NB4 (cell line): ENCODE results near the gene ADCY3.

ENCODE experiments used
- DNase-seq: peaks from one replicate; pipeline ENCODE4 v3.0.0; 2010; ENCODE audit warnings: low read depth
- H3K4me3 ChIP-seq: one replicate; pipeline ENCODE4 v1.5.1; 2011; ENCODE audit warnings: mild to moderate bottlenecking, low read depth, low read length, moderate library complexity
- MYC ChIP-seq: IDR thresholded peaks from 2 replicates; pipeline ENCODE4 v1.6.1; 2011; ENCODE audit warnings: low read depth, low read length
- POLR2A ChIP-seq: IDR thresholded peaks from 2 replicates; pipeline ENCODE4 v1.6.1; 2011; ENCODE audit warnings: mild to moderate bottlenecking; ENCODE audit not compliant: insufficient read length; ENCODE audit errors: extremely low read depth
- TF ChIP-seq, protein P1 (sequence below): IDR thresholded peaks from 2 replicates; pipeline ENCODE4 v1.6.1; 2011; ENCODE audit warnings: low read depth, low read length
- TF ChIP-seq, protein P2 (sequence below): IDR thresholded peaks from one replicate; pipeline ENCODE4 v1.5.1; 2012; ENCODE audit warnings: low read depth, low read length

ADCY3 gene

DNA sequence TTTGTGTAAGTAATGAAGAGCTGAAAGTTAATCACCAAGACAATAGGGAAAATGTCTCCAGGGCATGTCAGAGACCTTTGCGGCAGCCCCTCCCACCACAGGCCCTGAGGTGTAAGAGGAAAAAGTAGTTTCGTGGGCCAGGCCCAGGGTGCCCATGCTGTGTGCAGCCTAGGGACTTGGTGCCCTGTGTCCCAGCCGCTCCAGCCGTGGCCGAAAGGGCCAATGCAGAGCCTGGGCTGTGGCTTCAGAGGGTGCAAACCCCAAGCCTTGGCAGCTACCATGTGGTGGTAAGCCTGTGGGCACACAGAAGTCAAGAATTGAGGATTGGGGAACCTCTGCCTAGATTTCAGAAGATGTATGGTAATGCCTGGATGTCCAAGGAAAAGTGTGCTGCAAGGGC, 74.3 kb downstream of the ADCY3 start:
- no peak for DNase-seq
- H3K4me3 ChIP-seq = no peak overlapping the region
- no peak for TF ChIP-seq MYC

DNA sequence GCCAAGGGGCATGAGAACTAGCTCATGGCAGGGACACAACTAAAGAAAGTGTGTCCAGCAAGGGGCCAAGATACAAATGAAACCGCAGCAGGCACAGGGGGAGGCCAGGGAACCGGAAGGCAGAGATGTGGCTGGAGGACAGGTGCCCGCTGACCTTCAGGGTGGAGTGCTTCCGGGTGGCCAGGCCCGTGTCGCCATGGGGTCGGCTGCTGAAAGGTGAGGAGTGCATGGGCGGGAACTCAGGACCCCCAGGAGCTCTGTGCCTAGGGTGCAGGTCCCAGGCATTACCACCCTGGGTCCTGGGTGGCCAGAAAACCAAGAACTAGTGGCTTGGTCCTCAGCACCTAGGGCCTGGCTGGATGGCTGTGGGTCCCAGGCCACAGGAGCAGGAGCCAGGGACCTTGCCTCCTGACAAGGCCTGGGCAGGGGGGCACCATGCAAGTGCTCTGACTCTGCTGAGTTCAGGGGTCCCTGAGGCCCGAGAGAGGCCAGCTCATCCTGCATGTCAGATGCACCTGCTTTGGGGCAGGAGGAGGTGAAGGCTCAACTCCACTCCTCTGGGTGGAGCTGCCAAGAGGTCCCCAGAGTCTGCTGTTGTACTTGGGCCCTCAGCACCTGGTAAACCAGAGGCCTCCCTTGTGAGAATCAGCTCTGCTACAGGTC, 75.9 kb downstream of the ADCY3 start:
- H3K4me3 ChIP-seq = no peak overlapping the region
- DNase-seq = no peak
- TF ChIP-seq, protein P1, sequence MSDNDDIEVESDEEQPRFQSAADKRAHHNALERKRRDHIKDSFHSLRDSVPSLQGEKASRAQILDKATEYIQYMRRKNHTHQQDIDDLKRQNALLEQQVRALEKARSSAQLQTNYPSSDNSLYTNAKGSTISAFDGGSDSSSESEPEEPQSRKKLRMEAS = no peak
- no peak for TF ChIP-seq MYC
- TF ChIP-seq, protein P2, sequence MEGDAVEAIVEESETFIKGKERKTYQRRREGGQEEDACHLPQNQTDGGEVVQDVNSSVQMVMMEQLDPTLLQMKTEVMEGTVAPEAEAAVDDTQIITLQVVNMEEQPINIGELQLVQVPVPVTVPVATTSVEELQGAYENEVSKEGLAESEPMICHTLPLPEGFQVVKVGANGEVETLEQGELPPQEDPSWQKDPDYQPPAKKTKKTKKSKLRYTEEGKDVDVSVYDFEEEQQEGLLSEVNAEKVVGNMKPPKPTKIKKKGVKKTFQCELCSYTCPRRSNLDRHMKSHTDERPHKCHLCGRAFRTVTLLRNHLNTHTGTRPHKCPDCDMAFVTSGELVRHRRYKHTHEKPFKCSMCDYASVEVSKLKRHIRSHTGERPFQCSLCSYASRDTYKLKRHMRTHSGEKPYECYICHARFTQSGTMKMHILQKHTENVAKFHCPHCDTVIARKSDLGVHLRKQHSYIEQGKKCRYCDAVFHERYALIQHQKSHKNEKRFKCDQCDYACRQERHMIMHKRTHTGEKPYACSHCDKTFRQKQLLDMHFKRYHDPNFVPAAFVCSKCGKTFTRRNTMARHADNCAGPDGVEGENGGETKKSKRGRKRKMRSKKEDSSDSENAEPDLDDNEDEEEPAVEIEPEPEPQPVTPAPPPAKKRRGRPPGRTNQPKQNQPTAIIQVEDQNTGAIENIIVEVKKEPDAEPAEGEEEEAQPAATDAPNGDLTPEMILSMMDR = no peak
- no peak for TF ChIP-seq POLR2A

DNA sequence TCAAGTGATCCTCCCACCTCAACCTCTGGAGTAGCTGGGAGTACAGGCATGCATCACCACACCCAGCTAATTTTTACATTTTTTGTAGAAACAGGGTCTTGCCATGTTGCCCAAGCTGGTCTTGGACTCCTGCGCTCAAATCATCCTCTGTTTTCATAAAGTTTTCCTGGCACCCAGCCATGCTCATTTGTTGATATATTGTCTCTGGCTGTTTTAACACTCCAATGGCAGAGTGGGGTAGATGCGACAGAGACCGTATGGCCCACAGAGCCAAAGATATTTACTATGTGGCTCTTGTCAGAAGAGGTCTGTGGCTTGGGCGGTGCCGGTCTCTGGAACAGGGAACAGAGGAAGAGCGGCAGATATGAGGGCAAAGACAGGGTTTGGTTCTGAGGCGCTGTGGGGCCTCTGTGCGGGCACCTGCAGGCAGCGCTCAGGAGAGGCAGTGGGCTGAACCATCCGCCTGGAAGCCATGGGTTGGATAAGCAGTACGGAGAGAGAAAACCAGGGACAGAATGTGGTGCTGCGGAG, 76.6 kb downstream of the ADCY3 start:
- TF ChIP-seq, protein P1 = no peak
- TF ChIP-seq, protein P2 = no peak
- TF ChIP-seq POLR2A (no peak), MYC (no peak)
- no peak for DNase-seq
- H3K4me3 ChIP-seq = no peak overlapping the region

DNA sequence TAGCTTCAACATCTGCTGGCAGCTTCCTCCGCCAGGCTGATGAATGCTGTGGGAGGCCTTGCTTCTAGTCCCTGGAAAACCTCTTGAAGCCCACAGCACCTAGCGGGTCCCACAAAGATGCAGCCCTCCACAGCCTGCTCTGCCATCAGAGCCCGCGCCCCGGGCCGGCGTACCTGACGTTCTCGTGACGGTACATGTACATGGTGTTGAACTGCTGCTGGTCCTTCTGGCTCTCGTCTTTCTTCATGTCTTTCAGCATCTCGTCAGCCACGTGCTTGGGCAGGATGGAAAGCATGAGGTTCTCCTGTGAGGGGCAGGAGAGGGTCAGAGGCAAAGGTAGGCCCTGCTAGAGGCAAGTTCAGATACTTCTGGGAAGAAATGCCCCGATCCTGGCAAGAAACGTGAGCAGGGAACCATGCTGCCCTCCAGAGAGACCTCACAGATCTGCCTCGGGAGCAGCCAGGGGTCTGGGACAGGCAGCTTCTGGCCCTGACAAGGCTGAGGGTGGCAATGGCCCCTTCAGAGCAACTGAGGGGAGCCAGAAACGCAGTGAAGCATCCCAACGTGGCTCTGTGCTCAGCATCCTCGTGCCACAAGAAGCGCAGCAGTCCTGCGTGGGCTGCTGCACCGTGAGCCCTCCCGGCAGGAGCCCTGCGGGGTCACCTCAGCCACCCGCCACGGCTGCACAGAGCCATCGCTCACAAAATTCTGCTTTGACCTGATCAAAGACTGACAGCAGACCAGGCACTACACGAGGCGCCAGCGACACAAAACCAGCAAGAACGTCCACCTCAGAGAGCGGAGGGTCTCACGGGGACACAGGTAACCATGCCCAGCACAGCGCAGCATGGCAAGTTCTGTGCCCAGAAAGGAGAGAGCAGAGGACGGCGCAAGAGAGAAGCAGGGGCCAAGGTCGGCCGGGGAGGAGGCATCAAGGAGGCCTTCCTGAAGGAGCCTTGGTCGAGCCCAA, 77.7 kb downstream of the ADCY3 start:
- no peak for DNase-seq
- TF ChIP-seq POLR2A = no peak
- H3K4me3 ChIP-seq = no peak overlapping the region

DNA sequence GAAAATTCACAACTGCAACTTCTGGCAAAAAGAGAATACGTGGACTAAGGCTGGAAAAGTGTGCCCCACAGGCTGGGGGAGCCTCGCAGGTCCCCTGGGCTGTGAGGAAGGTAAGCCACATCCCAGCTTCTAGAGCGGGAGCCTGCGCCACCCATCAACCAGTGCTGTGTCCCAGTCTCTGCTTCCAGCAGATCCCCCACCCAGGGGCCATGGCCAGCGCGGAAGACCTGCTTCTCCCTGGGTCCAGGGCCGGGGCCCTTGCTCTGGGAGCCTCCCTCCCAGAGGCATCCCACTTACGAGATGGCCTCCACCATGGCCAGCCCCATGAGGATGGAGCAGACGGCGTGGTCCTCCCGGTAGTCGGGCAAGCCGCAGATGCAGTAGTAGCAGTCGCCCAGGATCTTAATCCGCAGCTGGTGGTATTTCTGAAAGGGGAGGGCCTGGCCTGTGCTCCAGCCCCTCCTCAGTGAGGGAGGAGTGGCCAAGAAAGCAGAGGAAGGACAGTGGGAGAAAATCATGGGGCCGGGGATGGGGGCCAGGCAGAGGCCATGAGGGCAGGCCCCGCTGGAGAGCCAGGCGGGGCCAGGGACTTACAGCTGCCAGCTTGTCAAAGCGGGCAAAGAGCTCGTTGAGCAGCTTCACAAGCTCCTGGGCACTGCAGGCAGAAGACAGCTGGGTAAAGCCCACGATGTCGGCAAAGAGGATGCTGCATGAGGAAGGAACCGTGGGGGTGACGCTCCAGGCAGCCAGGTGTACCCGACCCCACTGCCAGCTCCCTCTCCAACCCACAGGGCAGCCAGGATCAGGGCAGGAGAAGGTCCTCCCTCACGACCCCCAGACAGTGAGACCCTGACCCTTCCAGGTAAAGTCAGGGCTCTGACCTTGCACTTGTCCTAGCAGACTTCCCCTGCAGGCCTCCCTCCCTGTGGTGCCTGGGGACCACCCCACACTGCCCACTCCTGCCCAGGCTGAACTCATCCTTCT, 78.8 kb downstream of the ADCY3 start:
- no peak for TF ChIP-seq MYC
- TF ChIP-seq, protein P2 = no peak
- no peak for TF ChIP-seq POLR2A
- TF ChIP-seq, protein P1 = no peak
- no peak overlapping the region for H3K4me3 ChIP-seq
- no peak for DNase-seq

DNA sequence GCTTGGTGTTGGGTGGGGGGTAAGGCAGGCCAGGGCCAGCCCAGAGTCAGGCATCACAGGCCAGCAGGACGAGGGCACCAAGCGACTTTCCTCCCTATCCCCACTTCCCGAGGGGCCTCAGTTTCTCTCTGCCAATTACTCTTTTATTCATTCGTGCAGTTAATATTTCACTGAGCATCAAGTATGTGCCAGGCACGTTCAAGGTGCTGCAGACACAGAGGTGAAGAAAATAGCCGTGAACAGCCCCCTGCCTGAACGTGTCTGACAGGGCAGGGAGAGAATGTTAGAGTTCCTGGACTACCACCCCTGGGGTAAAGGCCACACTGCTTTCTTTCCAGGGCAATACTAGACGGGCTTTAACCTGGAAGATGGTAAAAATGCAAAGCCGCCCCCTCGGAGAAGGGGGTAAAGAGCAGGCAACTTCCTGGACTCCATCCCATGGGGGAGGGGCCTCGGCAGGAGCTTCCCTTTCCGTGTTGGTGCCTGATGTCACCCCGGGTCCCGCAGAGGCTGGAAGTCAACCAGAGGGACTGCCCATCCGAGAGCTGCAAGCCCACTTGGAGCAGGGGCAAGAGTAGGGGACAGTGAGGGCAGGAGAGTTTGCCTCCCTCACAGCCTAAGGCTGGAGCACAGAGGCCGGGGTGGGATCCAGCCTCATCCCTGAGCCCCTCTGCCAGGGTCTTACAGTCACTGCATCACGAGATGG, 79.7 kb downstream of the ADCY3 start:
- no peak overlapping the region for H3K4me3 ChIP-seq
- TF ChIP-seq, protein P1 = no peak
- TF ChIP-seq MYC (no peak), POLR2A (no peak)
- TF ChIP-seq, protein P2 = no peak
- DNase-seq = no peak
